Hematopoietic multipotent progenitor cell treated with erythropoietin and hydrocortisone succinate and interleukin-3 and kit ligand, for 8 days (in vitro differentiated cells): ENCODE results near the gene SCD5.

ENCODE experiments used
- DNase-seq: peaks from one replicate; pipeline ENCODE4 v3.0.0-alpha.2; 2015

SCD5 gene

GRCh38 chr4:82792912-82793649 is 5.5 kb downstream of the SCD5 start:
- DNase-seq = no peak

GRCh38 chr4:82791179-82791578 is 7.4 kb downstream of the SCD5 start:
- no peak for DNase-seq

- DNase-seq = no peak
These were observed 8.4 kb downstream of the SCD5 start for GRCh38 chr4:82790060-82790660.

- no peak for DNase-seq
These were observed 9.4 kb downstream of the SCD5 start for GRCh38 chr4:82789025-82789776.

- DNase-seq = no peak
These were observed 11.3 kb downstream of the SCD5 start for GRCh38 chr4:82787342-82787741.

- DNase-seq = no peak
These were observed 11.8 kb downstream of the SCD5 start for GRCh38 chr4:82786828-82787227.

- no peak for DNase-seq
These were observed 12.8 kb downstream of the SCD5 start for GRCh38 chr4:82785611-82786400.

- DNase-seq = no peak
These were observed 13.7 kb downstream of the SCD5 start for GRCh38 chr4:82784681-82785610.

GRCh38 chr4:82782626-82783345 is 15.8 kb downstream of the SCD5 start:
- DNase-seq = no peak

- DNase-seq = peak; percentile 42
These were observed 17.8 kb downstream of the SCD5 start for GRCh38 chr4:82780752-82781231.

GRCh38 chr4:82780170-82780751 is 18.3 kb downstream of the SCD5 start:
- no peak for DNase-seq

- no peak for DNase-seq
These were observed 19.6 kb downstream of the SCD5 start for GRCh38 chr4:82779032-82779431.

- no peak for DNase-seq
These were observed 20.6 kb downstream of the SCD5 start for GRCh38 chr4:82777857-82778525.

- DNase-seq = no peak
These were observed 21.6 kb downstream of the SCD5 start for GRCh38 chr4:82776925-82777542.

- DNase-seq = no peak
These were observed 23.4 kb downstream of the SCD5 start for GRCh38 chr4:82775243-82775642.

GRCh38 chr4:82774711-82775171 is 23.9 kb downstream of the SCD5 start:
- no peak for DNase-seq

GRCh38 chr4:82773057-82773456 is 25.5 kb downstream of the SCD5 start:
- no peak for DNase-seq

- DNase-seq = no peak
These were observed 28.0 kb downstream of the SCD5 start for GRCh38 chr4:82770607-82771006.

- no peak for DNase-seq
These were observed 33.5 kb downstream of the SCD5 start for GRCh38 chr4:82765134-82765533.

- DNase-seq = no peak
These were observed 37.4 kb downstream of the SCD5 start for GRCh38 chr4:82761229-82761628.
